HG03135 (cell line): ENCODE measurements around the gene GIMD1.
"Not testable (repeated sequence)": the region's sequence is repeated elsewhere in the genome, so short reads cannot be mapped to it uniquely, and the experiment has no call there.

ENCODE experiments used
- ATAC-seq: cut with Tn5 transposase; IDR thresholded peaks from one replicate; pipeline ENCODE4 v1.9.1; 2021; ENCODE audit warnings: mild to moderate bottlenecking, moderate library complexity; ENCODE audit not compliant: unreplicated experiment

Gene GIMD1

GRCh38 chr4:106353786-106354185, 14.8 kb downstream of the GIMD1 start:
- ATAC-seq, result no peak

GRCh38 chr4:106351016-106351415, 17.6 kb downstream of the GIMD1 start:
- no peak for ATAC-seq

- ATAC-seq, result no peak
Measured at GRCh38 chr4:106347167-106347566, 21.4 kb downstream of the GIMD1 start.

- no peak for ATAC-seq
Measured at GRCh38 chr4:106344647-106344970, 24.0 kb downstream of the GIMD1 start.

GRCh38 chr4:106343865-106344646, 24.5 kb downstream of the GIMD1 start:
- no peak for ATAC-seq

- ATAC-seq, result no peak
Measured at GRCh38 chr4:106340774-106341173, 27.8 kb downstream of the GIMD1 start.

- no peak for ATAC-seq
Measured at GRCh38 chr4:106339431-106339830, 29.1 kb downstream of the GIMD1 start.

- ATAC-seq, result no peak
Measured at GRCh38 chr4:106338671-106339070, 29.9 kb downstream of the GIMD1 start.

- ATAC-seq, result no peak
Measured at GRCh38 chr4:106337916-106338315, 30.7 kb downstream of the GIMD1 start.

- ATAC-seq, result no peak
Measured at GRCh38 chr4:106336618-106337017, 32.0 kb downstream of the GIMD1 start.

GRCh38 chr4:106334741-106335470, 33.7 kb downstream of the GIMD1 start:
- ATAC-seq, result no peak

- ATAC-seq, result no peak
Measured at GRCh38 chr4:106333186-106333585, 35.4 kb downstream of the GIMD1 start.

GRCh38 chr4:106329041-106329618, 39.4 kb downstream of the GIMD1 start:
- ATAC-seq, result peak; percentile 91

- no peak for ATAC-seq
Measured at GRCh38 chr4:106325800-106326199, 42.8 kb downstream of the GIMD1 start.

- ATAC-seq, result no peak
Measured at GRCh38 chr4:106323119-106323518, 45.5 kb downstream of the GIMD1 start.

GRCh38 chr4:106321814-106322213, 46.8 kb downstream of the GIMD1 start:
- ATAC-seq, result not testable (repeated sequence)

- not testable (repeated sequence) for ATAC-seq
Measured at GRCh38 chr4:106321168-106321567, 47.4 kb downstream of the GIMD1 start.

GRCh38 chr4:106320235-106320634, 48.3 kb downstream of the GIMD1 start:
- no peak for ATAC-seq

GRCh38 chr4:106318511-106318910, 50.1 kb downstream of the GIMD1 start:
- ATAC-seq, result no peak

- ATAC-seq, result no peak
Measured at GRCh38 chr4:106317815-106318214, 50.8 kb downstream of the GIMD1 start.

- peak; percentile 6 for ATAC-seq
Measured at GRCh38 chr4:106316773-106317409, 51.7 kb downstream of the GIMD1 start.
